HG03135 (cell line): Measurements from ENCODE around the gene NMUR2.

Experiments
- ATAC-seq: cut with Tn5 transposase; IDR thresholded peaks from one replicate; pipeline ENCODE4 v1.9.1; 2021; ENCODE audit warnings: mild to moderate bottlenecking, moderate library complexity; ENCODE audit not compliant: unreplicated experiment

The NMUR2 gene, protein sequence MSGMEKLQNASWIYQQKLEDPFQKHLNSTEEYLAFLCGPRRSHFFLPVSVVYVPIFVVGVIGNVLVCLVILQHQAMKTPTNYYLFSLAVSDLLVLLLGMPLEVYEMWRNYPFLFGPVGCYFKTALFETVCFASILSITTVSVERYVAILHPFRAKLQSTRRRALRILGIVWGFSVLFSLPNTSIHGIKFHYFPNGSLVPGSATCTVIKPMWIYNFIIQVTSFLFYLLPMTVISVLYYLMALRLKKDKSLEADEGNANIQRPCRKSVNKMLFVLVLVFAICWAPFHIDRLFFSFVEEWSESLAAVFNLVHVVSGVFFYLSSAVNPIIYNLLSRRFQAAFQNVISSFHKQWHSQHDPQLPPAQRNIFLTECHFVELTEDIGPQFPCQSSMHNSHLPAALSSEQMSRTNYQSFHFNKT

DNA sequence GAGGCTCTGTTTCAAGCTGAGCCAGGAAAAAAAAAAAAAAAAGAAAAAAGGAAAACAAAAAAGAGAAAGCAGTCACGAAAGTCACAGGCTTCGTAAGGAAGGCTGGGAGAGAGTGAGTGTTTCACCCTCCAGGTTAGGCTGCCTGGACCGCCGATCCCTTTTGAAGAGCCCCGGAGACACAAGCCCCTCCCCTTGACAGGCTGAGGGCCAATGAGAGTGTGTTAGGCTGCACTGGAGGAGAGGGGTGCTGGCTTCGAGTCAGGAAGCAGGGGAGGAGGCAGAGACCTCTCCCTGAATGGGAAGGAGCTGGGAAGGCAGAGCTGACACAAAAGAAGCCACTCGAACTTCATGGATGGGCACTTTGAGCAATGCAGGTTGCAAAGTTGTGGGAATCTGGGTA lies at the start of gene NMUR2:
NMUR2 (minus strand) TSS at position 135 of the 400 bp plus-strand sequence. CDS start 166 bp downstream, outside the sequence.
- ATAC-seq, result no peak

DNA sequence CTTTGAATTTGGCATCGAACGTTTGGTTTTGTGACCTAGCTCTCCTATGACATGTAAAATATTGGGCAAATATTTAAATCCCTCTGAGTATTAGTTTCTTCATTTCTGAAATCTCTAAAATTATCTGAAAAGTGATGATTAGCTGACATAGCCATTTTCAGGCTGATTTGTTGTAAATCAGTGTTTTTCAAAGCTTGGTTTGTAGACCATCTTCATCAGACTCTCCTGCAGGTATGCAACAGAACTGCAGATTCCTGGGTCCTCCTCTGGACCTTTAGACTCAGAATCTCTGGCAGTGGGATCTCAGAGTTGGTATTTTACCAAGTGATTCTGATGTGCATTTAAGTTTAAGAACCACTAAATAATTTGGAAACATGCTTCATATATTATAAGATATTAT lies 38.9 kb upstream of the NMUR2 start:
- ATAC-seq, result no peak

DNA sequence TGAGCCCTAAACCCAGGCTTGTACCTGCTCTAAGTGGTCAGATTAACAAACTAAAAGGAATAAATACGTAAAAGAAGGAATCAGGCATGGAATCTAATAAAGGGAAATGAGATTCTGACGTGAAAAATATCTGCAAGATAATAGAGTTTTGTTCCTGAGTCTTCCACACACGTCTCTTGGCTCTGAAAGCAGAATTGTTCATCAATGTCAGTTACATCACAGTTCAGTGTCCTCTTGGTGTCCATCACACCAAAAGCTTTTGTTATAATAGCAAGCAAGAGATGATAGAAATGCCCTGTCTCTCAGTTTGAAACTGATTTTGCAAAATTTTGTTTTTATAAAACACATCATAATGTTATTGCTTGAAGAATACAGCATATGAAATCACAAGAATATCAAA lies 34.7 kb upstream of the NMUR2 start:
- no peak for ATAC-seq

DNA sequence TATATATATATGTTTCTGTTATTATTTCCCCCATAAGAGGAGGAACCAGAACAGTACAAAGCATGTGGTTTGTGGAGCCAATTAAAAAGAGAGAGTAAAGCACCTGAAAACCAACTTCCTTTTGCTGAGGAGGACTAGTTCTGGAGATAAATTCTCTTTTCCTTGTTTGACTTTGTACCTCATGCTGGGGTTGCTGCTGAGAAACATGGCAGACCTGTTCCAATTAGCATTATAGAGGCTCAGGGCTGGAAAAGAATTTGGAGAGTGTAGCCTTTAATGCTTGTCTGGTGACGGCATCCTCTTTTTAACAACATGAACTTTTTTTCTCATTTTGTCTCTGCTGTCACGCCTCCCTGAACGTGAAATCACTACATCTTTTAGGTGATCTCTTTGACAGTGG lies 32.8 kb upstream of the NMUR2 start:
- no peak for ATAC-seq

DNA sequence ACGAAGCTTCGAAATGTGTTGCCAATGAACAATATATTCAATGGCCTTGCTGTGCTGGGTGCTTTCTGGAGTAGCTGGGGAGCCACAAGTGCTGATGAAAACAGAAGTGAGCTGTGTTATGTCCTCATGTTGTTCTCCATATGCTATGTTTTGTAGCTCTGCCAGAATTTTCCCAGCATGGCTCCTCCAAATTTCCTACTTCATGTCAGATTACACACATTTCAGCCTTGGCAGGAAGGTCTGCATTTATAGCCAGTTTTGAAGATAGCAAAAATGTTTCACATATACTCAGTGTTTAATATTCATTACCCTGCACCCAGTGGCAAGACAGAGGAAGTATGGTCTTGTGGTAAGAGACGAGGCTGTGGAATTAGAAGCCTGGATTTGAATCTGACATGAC lies 22.6 kb upstream of the NMUR2 start:
- no peak for ATAC-seq

DNA sequence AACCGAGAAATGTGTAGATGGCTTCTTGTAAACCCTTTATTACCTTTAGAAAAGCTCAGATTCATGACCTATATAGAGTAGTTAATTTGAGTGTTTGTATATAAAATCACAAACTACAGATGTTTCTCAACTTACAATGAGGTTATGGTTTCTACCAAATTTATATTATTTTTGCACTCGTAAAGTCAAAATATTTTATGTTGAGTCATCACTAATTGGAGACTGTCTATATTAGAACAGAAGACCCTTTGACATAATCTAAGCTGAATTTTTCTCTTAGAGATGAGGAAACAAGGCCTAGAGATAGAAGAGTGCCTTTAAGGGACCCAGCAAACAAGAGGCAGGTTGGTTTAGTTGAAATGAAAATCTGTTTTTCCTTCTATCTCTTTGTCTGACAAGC lies 20.0 kb upstream of the NMUR2 start:
- no peak for ATAC-seq

DNA sequence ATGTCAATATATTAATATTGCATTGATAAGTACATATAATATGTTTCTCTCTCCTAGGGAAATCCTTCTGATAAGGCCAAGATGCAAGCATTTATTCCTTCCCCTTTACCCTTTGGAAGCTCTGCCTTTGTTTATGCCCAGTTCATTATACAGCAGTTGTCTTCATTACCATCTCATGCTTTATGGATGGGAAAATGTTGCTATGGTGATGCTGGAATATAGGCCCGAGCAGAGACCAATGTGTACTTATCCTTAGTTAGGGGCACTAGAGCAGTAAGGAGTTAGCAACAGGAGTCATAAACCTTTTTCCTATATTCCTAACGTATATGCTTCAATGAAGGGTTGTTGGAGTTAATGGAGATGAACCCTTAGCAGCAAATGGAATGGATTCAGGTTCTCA lies 19.4 kb upstream of the NMUR2 start:
- no peak for ATAC-seq

DNA sequence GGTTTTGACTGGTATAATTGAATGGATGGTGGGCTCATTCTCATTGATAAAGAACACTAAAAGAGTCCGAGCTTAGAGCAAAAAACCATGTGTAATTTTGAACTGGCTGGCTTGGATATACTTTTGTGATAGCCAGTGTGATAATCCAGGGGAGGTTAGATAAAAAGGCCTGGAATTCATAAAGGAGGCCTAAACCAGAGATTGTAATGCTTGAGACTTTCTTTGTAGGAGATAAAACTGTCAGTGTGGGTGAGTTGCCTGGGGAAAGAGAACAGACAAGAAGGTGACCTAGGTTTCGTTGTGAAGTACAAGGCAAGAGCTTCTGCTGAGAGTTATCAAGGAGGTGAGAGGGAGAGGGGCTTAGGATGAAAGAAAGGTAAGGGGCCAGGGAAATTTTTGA lies 17.0 kb upstream of the NMUR2 start:
- no peak for ATAC-seq

DNA sequence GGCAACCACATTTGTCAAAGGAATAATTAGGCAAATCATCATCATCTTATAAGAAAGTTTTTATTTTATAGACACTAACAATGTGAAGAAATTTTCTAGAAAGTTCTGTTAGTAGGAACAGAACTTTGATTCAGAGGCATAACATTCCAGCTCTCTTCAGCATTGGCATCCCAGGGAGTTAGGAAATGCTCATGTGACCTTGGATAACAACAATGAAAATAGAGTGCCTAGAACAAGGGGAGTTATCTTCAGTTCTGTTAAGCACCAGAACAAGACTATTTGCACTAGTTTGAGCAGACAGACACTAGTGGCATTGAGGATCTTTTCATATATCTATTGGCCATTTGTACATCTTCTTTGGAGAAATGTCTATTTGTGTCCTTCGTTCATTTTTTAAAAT lies 7.0 kb upstream of the NMUR2 start:
- ATAC-seq, result no peak

DNA sequence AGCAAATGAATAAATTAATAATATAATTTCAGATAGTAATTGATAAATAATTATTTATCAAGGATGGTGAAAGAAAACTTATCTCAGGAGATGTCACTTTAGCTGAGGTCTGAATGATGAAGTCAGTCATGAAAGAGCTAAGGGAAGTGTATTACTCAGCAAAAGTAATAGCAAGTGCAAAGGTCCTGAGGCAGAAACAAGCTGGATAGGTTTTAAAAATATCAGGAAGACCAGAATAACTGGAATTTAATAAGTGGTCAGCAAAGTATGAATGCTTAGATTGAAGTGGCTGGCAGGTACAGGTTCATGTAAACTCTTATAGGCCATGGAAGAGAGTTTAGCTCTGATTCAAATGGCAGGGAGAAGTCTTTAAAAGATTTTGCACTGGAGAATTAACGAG lies 1.0 kb upstream of the NMUR2 start:
- no peak for ATAC-seq

DNA sequence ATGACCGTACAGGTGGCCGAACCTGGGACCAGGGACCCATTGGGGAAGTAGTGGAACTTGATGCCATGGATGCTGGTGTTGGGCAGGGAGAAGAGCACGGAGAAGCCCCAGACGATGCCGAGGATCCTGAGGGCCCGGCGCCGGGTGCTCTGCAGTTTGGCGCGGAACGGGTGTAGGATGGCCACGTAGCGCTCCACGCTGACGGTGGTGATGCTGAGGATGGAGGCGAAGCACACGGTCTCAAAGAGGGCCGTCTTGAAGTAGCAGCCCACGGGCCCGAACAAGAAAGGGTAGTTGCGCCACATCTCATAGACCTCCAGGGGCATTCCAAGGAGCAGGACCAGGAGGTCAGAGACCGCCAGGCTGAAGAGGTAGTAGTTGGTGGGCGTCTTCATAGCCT lies 585 bp downstream of the NMUR2 start:
- no peak for ATAC-seq

DNA sequence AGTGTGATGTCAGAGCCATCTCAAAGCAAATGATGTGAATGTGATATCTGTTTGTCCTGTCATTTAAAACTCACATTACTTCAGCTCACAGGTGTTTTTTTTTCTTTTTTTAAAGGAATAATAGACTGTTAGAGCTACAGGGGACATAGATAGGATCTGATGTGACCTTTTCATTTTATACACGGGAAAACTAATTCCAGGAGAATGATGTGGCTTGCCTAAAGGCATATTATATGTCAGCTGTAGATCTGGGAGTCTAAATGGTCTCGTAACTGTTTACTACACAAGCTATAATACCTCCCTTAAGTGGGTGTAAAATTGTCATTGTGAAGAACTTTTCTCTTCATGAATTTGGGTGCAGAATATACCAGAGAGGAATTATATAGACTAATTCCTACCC lies 2.0 kb downstream of the NMUR2 start:
- no peak for ATAC-seq

DNA sequence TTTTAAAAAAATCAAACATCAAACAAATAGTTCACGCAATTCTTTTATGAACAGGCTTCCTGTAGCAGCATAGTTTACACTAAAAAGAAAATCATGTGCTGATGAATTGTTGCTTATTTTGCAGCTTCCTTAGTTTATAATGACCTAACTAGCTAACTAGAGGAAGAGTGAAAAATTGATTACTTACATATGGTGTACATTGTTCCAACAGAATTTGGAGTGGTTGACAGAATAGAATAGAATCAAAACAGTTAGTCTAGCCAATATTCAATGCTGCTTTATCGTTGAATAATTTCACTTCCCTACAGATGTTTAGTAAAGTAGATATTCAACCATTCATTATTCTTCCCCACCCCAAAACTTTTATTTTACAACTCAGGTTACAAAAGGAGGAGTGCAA lies 4.2 kb downstream of the NMUR2 start:
- ATAC-seq, result no peak

DNA sequence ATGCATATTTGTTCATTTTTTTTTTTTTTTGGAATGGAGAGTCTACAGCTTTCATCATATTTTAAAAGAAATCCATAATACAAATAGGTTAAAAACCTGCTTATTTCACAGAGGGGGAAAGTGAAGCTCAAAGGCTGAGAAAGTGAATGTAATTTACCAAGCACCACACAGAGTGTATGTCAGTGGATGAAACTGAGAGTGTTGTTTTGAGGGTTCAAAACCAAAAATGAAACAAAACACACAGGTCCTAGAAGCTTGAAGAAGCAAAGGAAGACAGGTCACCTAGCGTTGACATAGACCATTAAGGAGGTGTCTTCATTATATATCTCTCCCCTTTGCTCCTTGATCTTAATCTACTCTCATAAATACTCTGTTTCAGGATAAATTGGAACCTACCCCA lies 7.5 kb downstream of the NMUR2 start:
- peak; percentile 79 for ATAC-seq

DNA sequence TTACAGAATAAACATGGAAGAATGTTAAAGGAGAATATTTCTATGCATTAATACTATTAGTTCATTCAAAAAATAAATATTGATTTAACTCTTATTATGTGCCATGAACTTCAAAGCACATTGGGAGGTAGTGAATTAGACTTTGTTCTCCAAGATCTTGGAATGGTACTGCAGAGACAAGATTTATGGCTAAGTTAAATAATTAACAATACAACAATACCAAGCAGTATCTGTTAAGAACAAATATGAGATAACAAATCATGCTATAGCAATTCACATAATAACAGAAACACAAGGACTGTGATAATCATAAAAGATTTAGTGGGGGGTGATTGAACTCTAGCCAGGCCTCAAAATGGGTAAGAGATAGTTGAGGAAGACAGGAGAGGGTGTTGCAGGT lies 11.6 kb downstream of the NMUR2 start:
- no peak for ATAC-seq

DNA sequence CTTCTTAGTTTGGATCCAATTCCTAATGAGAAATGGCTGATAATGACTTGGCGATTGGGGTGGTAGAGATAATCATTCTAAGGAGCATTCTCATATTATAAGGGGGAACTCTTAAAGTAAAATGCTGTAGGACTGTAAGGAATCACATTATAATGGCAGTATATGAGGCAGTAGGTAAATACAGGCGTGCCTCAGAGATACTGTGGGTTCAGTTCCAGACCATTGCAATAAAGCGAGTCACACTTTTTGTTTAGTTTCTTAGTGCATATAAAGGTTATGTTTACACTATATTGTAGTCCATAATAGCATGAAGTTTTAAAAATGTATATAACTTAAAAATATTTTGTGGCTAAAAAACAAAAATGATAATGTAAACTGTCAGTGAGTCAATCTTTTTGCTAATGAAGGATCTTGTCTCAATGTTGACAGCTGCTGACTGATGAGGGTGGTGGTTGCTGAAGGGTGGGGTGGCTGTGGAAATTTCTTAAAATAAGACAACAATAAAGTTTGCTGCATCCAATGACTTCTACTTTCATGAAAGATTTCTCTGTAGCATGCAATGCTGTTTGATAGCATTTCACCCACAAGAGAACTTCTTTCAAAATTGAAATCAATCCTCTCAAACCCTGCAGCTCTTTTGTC lies 15.8 kb downstream of the NMUR2 start:
- no peak for ATAC-seq

DNA sequence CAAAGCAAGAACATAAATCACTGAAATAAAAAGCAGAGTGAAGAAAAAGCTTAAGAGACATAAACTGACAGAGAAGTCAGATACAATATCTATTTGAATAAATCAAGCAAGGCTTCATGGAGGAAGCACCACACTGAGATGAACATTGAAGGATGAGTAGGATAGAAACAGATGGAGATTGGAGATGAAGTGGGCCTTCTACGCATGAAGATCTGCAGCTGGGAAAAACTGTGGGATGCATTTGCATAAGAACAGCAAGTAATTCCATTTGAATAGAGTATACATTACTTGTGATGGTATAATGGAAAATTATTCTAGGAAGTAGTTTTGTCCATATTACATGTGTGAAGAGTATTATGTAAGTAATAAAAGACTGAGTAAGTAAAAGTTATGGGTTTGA lies 16.5 kb downstream of the NMUR2 start:
- ATAC-seq, result no peak

DNA sequence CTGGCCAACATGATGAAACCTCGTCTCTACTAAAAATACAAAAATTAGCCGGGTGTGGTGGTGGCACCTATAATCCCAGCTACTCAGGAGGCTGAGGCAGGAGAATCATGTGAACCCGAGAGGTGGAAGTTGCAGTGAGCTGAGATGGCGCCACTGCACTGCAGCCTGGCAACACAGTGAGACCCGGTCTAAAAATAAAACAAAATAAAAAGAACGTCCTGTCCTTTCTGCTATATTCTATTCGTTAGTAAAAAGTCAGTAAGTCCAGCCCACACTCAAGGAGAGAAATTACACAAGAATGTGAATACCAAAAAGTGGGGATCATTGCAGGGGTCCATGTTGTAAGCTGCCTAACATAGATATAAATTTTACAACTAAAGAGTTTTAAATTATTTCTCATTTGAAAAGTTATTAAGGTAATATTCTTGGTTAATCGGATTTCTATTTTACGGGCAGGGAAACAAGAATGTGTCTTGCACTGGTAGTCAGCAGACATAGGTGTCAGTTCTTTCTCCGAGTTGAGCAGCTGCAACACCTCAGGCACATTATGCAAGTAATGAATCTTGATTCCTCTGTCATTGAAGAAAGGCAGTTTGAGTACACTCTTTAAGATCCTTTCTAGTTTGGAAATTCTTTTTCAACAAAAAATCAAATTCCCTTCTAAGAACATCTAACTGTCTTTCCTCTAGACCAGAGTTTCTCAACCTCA lies 24.5 kb downstream of the NMUR2 start:
- no peak for ATAC-seq

DNA sequence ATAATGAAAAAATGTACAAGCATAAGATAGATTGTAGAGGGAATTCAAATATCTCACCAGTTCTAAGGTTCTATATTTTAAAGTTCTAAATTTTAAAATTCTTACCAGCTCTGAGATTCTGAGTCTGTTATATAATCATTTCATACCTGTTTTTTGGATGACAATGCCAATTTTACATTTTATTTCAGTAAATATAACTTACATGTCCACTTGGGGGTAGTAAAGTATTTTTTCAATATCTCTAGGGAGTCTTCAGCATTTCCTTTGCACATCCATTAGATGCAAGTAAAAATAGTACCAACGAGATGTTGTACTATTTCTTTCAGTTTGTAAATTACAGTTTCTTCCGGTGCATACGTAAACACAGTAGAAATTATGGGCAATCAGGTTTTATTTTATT lies 25.7 kb downstream of the NMUR2 start:
- no peak for ATAC-seq

DNA sequence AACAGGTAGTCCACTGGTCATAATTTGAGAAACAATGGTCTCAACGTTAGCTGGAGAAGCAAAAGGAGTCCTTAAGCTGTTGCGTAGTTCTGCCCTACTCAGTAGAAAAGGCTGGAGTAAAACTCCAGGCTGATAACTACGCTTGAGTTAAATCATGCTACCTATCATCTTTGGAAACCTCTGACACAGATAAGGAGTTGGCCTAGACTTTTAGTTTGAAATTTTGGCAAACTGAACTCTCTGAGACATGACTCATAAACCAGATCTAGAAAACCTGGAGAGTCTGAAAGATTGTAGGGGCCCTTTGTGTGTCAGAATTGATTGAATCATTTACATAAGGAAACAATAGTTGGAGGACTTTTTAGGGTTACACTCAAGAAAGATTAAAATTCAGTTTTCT lies 26.3 kb downstream of the NMUR2 start:
- no peak for ATAC-seq

DNA sequence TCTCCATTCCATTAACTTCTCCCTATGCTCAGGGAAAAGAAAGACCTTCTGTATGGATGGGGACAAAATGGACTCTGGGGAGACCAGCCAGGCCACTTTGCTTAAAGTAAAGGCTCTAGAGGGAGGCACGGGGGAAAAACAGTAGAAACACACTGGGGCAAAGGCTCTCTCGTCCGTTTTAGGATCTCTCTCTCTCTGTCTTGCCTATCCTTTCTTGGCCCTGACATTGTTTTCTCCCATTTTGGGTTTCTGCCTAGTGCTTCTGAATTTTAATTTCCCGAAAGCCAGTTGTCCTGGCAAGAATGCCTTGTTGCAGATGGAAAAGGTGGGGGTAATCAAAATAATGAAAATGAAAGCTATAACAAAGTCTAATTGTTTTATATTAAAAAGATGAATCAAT lies 28.2 kb downstream of the NMUR2 start:
- no peak for ATAC-seq

DNA sequence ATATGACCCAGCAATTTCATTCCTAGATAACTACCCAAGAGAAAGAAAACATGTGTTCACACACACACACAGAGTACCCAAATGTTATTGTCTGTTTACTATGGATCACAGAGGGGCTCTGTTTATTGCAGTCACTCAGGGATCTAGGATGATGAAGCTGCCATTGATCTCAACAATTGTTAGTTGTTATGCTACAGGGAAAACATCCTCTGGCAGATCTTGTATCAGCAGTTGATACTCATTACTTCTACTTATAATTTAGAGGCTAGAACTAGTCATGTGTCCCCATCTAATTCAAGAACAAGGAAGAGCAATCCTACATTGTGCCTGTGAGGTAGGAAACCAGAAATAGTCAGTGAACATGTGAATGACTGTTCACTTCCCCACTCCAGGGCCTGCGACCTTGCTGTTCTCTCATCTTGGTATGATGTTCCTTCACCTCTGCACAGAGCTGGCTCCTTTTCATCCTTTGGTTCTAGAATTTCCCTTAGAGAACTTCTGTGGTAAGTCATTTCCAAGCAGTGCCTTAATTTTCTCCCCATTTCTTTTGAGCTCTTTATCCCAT lies 30.3 kb downstream of the NMUR2 start:
- ATAC-seq, result no peak
